Measurements from ENCODE around the gene CREG1.

DNA sequence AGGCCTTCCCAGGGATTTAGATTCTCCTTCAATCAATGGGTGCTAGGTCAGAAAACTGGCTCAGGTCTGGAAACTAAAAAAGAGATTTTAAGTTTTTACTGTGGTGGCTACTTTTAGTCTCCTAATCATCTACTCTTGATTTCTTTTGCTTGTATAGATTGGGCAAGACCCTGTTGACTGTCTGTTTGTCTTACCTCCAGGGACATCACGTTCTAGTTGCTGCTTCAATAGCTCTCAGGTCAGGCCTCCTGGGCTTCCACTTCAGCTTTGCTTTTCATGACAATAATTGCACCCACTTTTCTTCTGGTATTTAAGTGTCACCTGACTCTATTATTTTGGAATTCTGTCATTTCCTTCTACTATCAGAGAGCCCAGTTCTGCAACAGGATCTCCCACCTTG, 28.5 kb upstream of the CREG1 start:
- TF ChIP-seq, protein P1, sequence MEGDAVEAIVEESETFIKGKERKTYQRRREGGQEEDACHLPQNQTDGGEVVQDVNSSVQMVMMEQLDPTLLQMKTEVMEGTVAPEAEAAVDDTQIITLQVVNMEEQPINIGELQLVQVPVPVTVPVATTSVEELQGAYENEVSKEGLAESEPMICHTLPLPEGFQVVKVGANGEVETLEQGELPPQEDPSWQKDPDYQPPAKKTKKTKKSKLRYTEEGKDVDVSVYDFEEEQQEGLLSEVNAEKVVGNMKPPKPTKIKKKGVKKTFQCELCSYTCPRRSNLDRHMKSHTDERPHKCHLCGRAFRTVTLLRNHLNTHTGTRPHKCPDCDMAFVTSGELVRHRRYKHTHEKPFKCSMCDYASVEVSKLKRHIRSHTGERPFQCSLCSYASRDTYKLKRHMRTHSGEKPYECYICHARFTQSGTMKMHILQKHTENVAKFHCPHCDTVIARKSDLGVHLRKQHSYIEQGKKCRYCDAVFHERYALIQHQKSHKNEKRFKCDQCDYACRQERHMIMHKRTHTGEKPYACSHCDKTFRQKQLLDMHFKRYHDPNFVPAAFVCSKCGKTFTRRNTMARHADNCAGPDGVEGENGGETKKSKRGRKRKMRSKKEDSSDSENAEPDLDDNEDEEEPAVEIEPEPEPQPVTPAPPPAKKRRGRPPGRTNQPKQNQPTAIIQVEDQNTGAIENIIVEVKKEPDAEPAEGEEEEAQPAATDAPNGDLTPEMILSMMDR (conservative IDR thresholded peaks at IDR 0.05; ENCODE audit: low read depth, low read length), result no peak
- TF ChIP-seq EZH2 (IDR thresholded peaks at IDR 0.05; ENCODE audit: low read length, unreplicated experiment), result no peak
- TF ChIP-seq EZH2phosphoT487 (IDR thresholded peaks at IDR 0.05; ENCODE audit: borderline replicate concordance, low read length), result no peak

Measured in PC-3 (cell line).